Fibroblast of pulmonary artery (primary cell): ENCODE measurements around the gene PSMD1.

Experiments
- DNase-seq: peaks from one replicate; pipeline ENCODE4 v3.0.0-alpha.2; 2010; ENCODE audit warnings: low read depth
- H3K4me3 ChIP-seq: replicated peaks from 2 replicates; pipeline ENCODE4 v1.5.1; 2011; ENCODE audit warnings: low read depth, mild to moderate bottlenecking, control low read depth, low read length, moderate library complexity
- CTCF ChIP-seq: IDR thresholded peaks from 2 replicates; pipeline ENCODE4 v1.5.1; 2011; ENCODE audit warnings: mild to moderate bottlenecking, control low read depth, low read length, inconsistent platforms; ENCODE audit errors: missing control alignments

PSMD1 gene

GRCh38 chr2:231056453-231057416 is at the start of gene PSMD1:
Gene PSMD1, plus strand, starts transcription at chr2:231056867. Its CDS starts 159 bp downstream, at chr2:231057026.
- peak; percentile 97 for DNase-seq
- peak within 1 kb of the TSS; percentile 97 for H3K4me3 ChIP-seq
- TF ChIP-seq CTCF: peak; percentile 98

DNA sequence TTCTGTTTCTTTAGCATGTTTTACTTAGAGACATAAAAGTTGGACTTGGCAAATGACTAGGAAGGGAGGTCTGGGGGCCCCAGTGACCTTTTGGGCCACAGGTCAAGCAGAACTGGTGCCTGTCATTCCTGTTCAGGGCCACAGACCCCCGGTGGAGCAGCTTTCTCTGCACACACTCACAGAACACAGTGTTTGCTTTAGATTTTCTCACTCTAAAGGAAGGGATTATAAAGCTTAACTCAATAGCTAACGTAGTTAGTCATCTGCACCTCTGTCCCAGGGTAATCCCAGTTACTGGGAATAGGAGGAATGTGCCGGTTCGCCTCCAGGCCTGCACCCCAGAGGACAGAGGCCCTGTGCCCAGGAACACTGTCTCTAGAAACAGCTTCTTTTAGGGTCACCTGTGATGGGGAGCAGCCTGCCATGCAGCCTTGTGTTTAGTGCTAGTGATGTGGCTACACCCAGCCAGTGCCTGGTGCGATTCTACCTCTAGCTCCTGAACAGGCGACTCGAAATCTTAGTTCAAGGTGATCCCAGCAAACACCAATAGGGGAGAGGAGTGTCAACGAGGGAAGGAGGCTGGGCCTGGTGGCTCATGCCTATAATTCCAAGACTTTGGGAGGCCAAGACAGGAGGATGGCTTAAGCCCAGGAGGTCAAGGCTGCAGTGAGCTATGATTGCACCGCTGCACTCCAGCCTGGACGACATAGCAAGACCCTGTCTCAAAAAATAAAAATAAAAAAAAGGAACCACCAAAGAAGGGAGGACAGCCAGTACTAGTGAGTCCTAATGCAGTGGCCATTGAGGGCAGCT is 49.2 kb upstream of the PSMD1 start:
- H3K4me3 ChIP-seq: no peak overlapping the region
- TF ChIP-seq CTCF: no peak
- DNase-seq: no peak

GRCh38 chr2:231008131-231008530 is 48.5 kb upstream of the PSMD1 start:
- TF ChIP-seq CTCF: no peak
- H3K4me3 ChIP-seq: no peak overlapping the region

GRCh38 chr2:231009236-231009919 is 47.3 kb upstream of the PSMD1 start:
- no peak for DNase-seq
- no peak for TF ChIP-seq CTCF
- H3K4me3 ChIP-seq: no peak overlapping the region

More at GRCh38 chr2:231008131-231008530, 48.5 kb upstream of the PSMD1 start:
- DNase-seq: no peak

GRCh38 chr2:231010201-231010730 is 46.4 kb upstream of the PSMD1 start:
- DNase-seq: no peak
- TF ChIP-seq CTCF: no peak
- H3K4me3 ChIP-seq: no peak overlapping the region

DNA sequence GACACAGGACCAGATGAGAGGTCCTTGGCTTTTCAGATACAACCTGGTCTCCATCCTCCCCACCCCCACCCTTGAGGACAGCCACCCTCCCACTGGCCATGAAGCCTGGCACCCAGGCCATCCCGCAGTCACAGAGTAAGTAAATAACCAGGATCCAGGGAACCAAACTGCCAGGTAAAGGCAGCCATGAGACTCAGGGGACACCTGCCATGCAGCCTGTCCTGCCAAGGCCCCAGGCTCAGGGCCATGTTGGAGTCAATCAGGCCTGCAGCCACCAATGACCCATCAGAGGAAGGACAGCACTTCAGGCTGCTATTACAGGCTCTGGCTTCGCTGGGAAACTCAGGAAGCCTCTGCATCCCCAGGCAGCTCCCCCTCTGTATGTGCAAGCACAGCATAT is 45.1 kb upstream of the PSMD1 start:
- no peak overlapping the region for H3K4me3 ChIP-seq
- no peak for TF ChIP-seq CTCF
- no peak for DNase-seq
